Endothelial cell of umbilical vein (primary cell): ENCODE results near the gene KRT222. TPM values are rescaled to one million over a fixed set of nuclear protein-coding genes. Genes with fewer than 3 reads are reported as not detected.

ENCODE experiments used
- BruUV-seq: library from RNA; stranded (reverse); fragments of 400-500 nt; replicated peaks from 2 replicates; lab custom pipeline; 2021; lab: Mats Ljungman, UMichigan
- CTCF ChIA-PET: fragments of 300-600, 350-600 bp; sonication (Branson Sonifier 250); formaldehyde crosslinking; loops from one replicate; lab custom pipeline; 2021; ENCODE audit warnings: antibody characterized with exemption, inconsistent platforms; lab: Charles Lee
- POLR2A ChIA-PET: fragments of 300-600, 350-600 bp; sonication (Branson Sonifier 250); formaldehyde crosslinking; loops from one replicate; lab custom pipeline; 2021; ENCODE audit warnings: antibody characterized with exemption, inconsistent platforms; lab: Charles Lee
- DNase-seq: peaks from one replicate; pipeline ENCODE4 v3.0.0-alpha.2; 2011; ENCODE audit warnings: low read depth, low spot score
- FAIRE-seq: peaks from 2 replicates; lab custom pipeline; 2011; peaks lifted over from hg19 to GRCh38; lab: Jason Lieb, UNC
- H2AFZ ChIP-seq: 2 replicates; pipeline ENCODE4 v1.6.0; 2012; ENCODE audit warnings: low read depth, low read length, control low read depth, inconsistent platforms
- H3K27ac ChIP-seq: 2 replicates; pipeline ENCODE4 v1.5.1; 2011; ENCODE audit warnings: low read depth, mild to moderate bottlenecking, control low read depth, low read length, moderate library complexity; ENCODE audit not compliant: insufficient read depth
- H3K27me3 ChIP-seq, 2 experiments: 2 replicates each; pipeline versions ENCODE4 v1.6.0 to v1.6.1; 2011; ENCODE audit warnings: low read length in 2 of 2, mixed read lengths in 1 of 2; ENCODE audit not compliant: control insufficient read depth in 2 of 2, insufficient read depth in 2 of 2
- H3K36me3 ChIP-seq, 2 experiments: 2 replicates in 1 of 2; 3 replicates in 1 of 2; pipeline ENCODE4 v1.5.1; 2011; ENCODE audit warnings: low read length in 2 of 2, mild to moderate bottlenecking in 1 of 2, moderate library complexity in 1 of 2; ENCODE audit not compliant: control insufficient read depth in 2 of 2, insufficient read depth in 2 of 2; ENCODE audit errors: extremely low read depth in 1 of 2
- H3K4me1 ChIP-seq: 3 replicates; pipeline ENCODE4 v1.5.1; 2011; ENCODE audit warnings: mild to moderate bottlenecking, low read length; ENCODE audit not compliant: control insufficient read depth, insufficient read depth; ENCODE audit errors: extremely low read depth
- H3K4me2 ChIP-seq: 2 replicates; pipeline ENCODE4 v1.6.1; 2011; ENCODE audit warnings: low read length, control low read depth, mixed read lengths; ENCODE audit not compliant: insufficient read depth
- H3K4me3 ChIP-seq, 3 experiments: fragments of 200-600 bp in 1 of 3; sonication (generic), shearing (Covaris generic) in 1 of 3; replicated peaks in 1 of 3; 2 replicates each; pipeline ENCODE4 v1.5.1; 2011 to 2016; ENCODE audit warnings: control low read depth in 3 of 3, low read length in 3 of 3, mild to moderate bottlenecking in 2 of 3, inconsistent platforms in 1 of 3, low read depth in 1 of 3, moderate library complexity in 1 of 3; ENCODE audit not compliant: insufficient read depth in 1 of 3
- H3K79me2 ChIP-seq: 2 replicates; pipeline ENCODE4 v1.6.0; 2012; ENCODE audit warnings: low read length, inconsistent platforms; ENCODE audit not compliant: control insufficient read depth, insufficient read depth
- H3K9ac ChIP-seq: replicated peaks from 2 replicates; pipeline ENCODE3; 2011; ENCODE audit warnings: low read length, control low read depth; ENCODE audit not compliant: insufficient read depth; ENCODE audit errors: extremely low read depth
- H3K9me1 ChIP-seq: replicated peaks from 3 replicates; pipeline ENCODE4 v1.6.0; 2011; ENCODE audit warnings: mild to moderate bottlenecking, low read length; ENCODE audit not compliant: control insufficient read depth, insufficient read depth; ENCODE audit errors: extremely low read depth
- H3K9me3 ChIP-seq: replicated peaks from 2 replicates; pipeline ENCODE4 v1.5.1; 2012; ENCODE audit warnings: low read length, inconsistent platforms; ENCODE audit not compliant: control insufficient read depth, insufficient read depth
- H4K20me1 ChIP-seq: replicated peaks from 2 replicates; pipeline ENCODE3; 2011; ENCODE audit warnings: mild to moderate bottlenecking, low read length; ENCODE audit not compliant: control insufficient read depth, insufficient read depth; ENCODE audit errors: extremely low read depth
- EZH2 ChIP-seq: IDR thresholded peaks from 2 replicates; pipeline ENCODE4 v1.6.1; 2012; ENCODE audit warnings: borderline replicate concordance, low read depth, mild to moderate bottlenecking, moderate library complexity, low read length, inconsistent platforms; ENCODE audit not compliant: severe bottlenecking
- FOS ChIP-seq: IDR thresholded peaks from 2 replicates; pipeline ENCODE4 v1.6.1; 2011; ENCODE audit warnings: mild to moderate bottlenecking, low read length, moderate library complexity, borderline replicate concordance; ENCODE audit not compliant: insufficient read depth
- GATA2 ChIP-seq: IDR thresholded peaks from 2 replicates; pipeline ENCODE4 v1.7.0; 2011; ENCODE audit warnings: low read depth, mild to moderate bottlenecking, moderate library complexity, mixed read lengths, low read length; ENCODE audit not compliant: insufficient read length, insufficient read depth
- JUN ChIP-seq: IDR thresholded peaks from 2 replicates; pipeline ENCODE4 v1.6.1; 2011; ENCODE audit warnings: borderline replicate concordance, low read depth; ENCODE audit not compliant: insufficient read length, insufficient read depth
- MYC ChIP-seq: IDR thresholded peaks from one replicate; pipeline ENCODE4 v1.6.1; 2011; ENCODE audit warnings: mild to moderate bottlenecking, low read depth, low read length
- POLR2A ChIP-seq: IDR thresholded peaks from 2 replicates; pipeline ENCODE4 v1.6.1; 2012; ENCODE audit warnings: low read depth, mild to moderate bottlenecking, control low read depth, low read length
- POLR2AphosphoS5 ChIP-seq: IDR thresholded peaks from 2 replicates; pipeline ENCODE4 v1.6.1; 2012; ENCODE audit warnings: low read depth, mild to moderate bottlenecking, control low read depth, low read length, moderate library complexity; ENCODE audit not compliant: insufficient read depth
- dilution Hi-C: fragments of 300-500 bp; cut with MboI; formaldehyde crosslinking; loops from one replicate; pipeline ENCODE4 v1.15.0; 2019; ENCODE audit warnings: low sequenced_read_pairs; ENCODE audit not compliant: extremely low pct_ligation_motif_present
- intact Hi-C: fragments of 100-400 bp; cut with micrococcal nuclease; formaldehyde crosslinking; loops from one replicate; pipeline ENCODE4 v1.10.0; 2022
- polyA plus RNA-seq, 4 experiments: library from polyadenylated mRNA; depleted of rRNA in 3 of 4; stranded (reverse) in 3 of 4; unstranded in 1 of 4; fragments of >200 nt; gene quantifications; 2 replicates each; pipeline versions ENCODE4 v1.2.1 to v1.2.3, GENCODE V29; 2011 to 2012; ENCODE audit warnings: missing spikeins in 1 of 4
- total RNA-seq: library from RNA; stranded (reverse); gene quantifications from 2 replicates; pipeline ENCODE4 v1.2.3, GENCODE V29; 2021
- TF ChIP-seq, protein P1 (sequence below), 2 donors: IDR thresholded peaks; 1 replicate in 1 of 2; 2 replicates in 1 of 2; pipeline ENCODE4 v1.5.1; 2011; ENCODE audit warnings: low read length in 2 of 2, mild to moderate bottlenecking in 2 of 2, moderate library complexity in 2 of 2, control low read depth in 1 of 2, inconsistent platforms in 1 of 2, low read depth in 1 of 2; ENCODE audit not compliant: insufficient read depth in 1 of 2; ENCODE audit errors: extremely low read depth in 1 of 2
- TF ChIP-seq, protein P2 (sequence below): IDR thresholded peaks from 2 replicates; pipeline ENCODE4 v1.6.1; 2011; ENCODE audit not compliant: insufficient read depth, insufficient read length

KRT222 gene
- total and polyA plus RNA-seq, 2 donors (not counting 3 experiments of a cell fraction or from before 2014, with no cell fraction given) = not detected

- H3K9ac ChIP-seq = no peak overlapping the region
- TF ChIP-seq MYC (no peak), POLR2A (no peak), POLR2AphosphoS5 (no peak), EZH2 (no peak), GATA2 (no peak), FOS (no peak), JUN (no peak)
- TF ChIP-seq, protein P1, sequence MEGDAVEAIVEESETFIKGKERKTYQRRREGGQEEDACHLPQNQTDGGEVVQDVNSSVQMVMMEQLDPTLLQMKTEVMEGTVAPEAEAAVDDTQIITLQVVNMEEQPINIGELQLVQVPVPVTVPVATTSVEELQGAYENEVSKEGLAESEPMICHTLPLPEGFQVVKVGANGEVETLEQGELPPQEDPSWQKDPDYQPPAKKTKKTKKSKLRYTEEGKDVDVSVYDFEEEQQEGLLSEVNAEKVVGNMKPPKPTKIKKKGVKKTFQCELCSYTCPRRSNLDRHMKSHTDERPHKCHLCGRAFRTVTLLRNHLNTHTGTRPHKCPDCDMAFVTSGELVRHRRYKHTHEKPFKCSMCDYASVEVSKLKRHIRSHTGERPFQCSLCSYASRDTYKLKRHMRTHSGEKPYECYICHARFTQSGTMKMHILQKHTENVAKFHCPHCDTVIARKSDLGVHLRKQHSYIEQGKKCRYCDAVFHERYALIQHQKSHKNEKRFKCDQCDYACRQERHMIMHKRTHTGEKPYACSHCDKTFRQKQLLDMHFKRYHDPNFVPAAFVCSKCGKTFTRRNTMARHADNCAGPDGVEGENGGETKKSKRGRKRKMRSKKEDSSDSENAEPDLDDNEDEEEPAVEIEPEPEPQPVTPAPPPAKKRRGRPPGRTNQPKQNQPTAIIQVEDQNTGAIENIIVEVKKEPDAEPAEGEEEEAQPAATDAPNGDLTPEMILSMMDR (IDR thresholded peaks at IDR 0.05; ENCODE audit: extremely low read depth in 1 of 2, insufficient read depth in 1 of 2, low read depth in 1 of 2, low read length in 2 of 2) = no peak
- TF ChIP-seq, protein P2, sequence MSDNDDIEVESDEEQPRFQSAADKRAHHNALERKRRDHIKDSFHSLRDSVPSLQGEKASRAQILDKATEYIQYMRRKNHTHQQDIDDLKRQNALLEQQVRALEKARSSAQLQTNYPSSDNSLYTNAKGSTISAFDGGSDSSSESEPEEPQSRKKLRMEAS = no peak
- BruUV-seq = no TSS peak
- H3K9me1 ChIP-seq = no peaks in the 10 kb centered on the region
- FAIRE-seq (no peak), DNase-seq (no peak)
- peaks cover 0 to 2% of the 10 kb centered on the region in 2 experiments for H3K27me3 ChIP-seq
- ChIA-PET CTCF (no interaction called here), POLR2A (no interaction called here)
- H3K4me2 ChIP-seq = no peak overlapping the region
- no peak overlapping the region for H3K4me3 ChIP-seq
- dilution Hi-C loops = no loop called here
- no peak overlapping the region for H2AFZ ChIP-seq
- H3K79me2 ChIP-seq = no peaks in the 10 kb centered on the region
- no peaks in the 10 kb centered on the region for H3K36me3 ChIP-seq
- H4K20me1 ChIP-seq = no peaks in the 10 kb centered on the region
- no peaks in the 10 kb centered on the region for H3K9me3 ChIP-seq
- intact Hi-C loops = no loop called here
- no peak overlapping the region for H3K27ac ChIP-seq
- H3K4me1 ChIP-seq = no peaks in the 10 kb centered on the region
Measured at GRCh38 chr17:40714473-40714872, 49.5 kb upstream of the KRT222 start.
